Fibroblast of lung (primary cell): ENCODE results near the gene MOXD1. TPM values are rescaled to one million over a fixed set of nuclear protein-coding genes. Genes with fewer than 3 reads are reported as not detected.

ENCODE experiments used
- DNase-seq, 2 donors: peaks; one replicate each; pipeline versions ENCODE4 v3.0.0 to v3.0.0-alpha.2; 2010; ENCODE audit warnings: low read depth in 2 of 2
- H2AFZ ChIP-seq: 2 replicates; pipeline ENCODE4 v1.5.1; 2012; ENCODE audit warnings: low read length, control low read depth, inconsistent platforms
- H3K27ac ChIP-seq: 2 replicates; pipeline ENCODE4 v1.5.1; 2011; ENCODE audit warnings: low read length, control low read depth; ENCODE audit not compliant: insufficient read depth
- H3K27me3 ChIP-seq: 2 replicates; pipeline ENCODE4 v1.5.1; 2011; ENCODE audit warnings: mild to moderate bottlenecking, low read length; ENCODE audit not compliant: control insufficient read depth, insufficient read depth
- H3K36me3 ChIP-seq: 2 replicates; pipeline ENCODE4 v1.5.1; 2011; ENCODE audit warnings: low read length; ENCODE audit not compliant: control insufficient read depth, insufficient read depth
- H3K4me1 ChIP-seq: 2 replicates; pipeline ENCODE4 v1.5.1; 2011; ENCODE audit warnings: low read length; ENCODE audit not compliant: control insufficient read depth, insufficient read depth; ENCODE audit errors: extremely low read depth
- H3K4me2 ChIP-seq: 2 replicates; pipeline ENCODE4 v1.5.1; 2011; ENCODE audit warnings: low read length, control low read depth; ENCODE audit not compliant: insufficient read depth; ENCODE audit errors: extremely low read depth
- H3K4me3 ChIP-seq, 4 experiments: fragments of 200-600 bp in 1 of 4; sonication (generic) in 1 of 4; replicated peaks in 1 of 4; 2 replicates each; pipeline ENCODE4 v1.5.1; 2011 to 2016; ENCODE audit warnings: low read length in 4 of 4, low read depth in 3 of 4, mild to moderate bottlenecking in 3 of 4, control low read depth in 2 of 4, inconsistent platforms in 1 of 4, mixed read lengths in 1 of 4; ENCODE audit not compliant: insufficient read depth in 1 of 4; ENCODE audit errors: control extremely low read depth in 1 of 4
- H3K79me2 ChIP-seq: 2 replicates; pipeline ENCODE4 v1.5.1; 2012; ENCODE audit warnings: mild to moderate bottlenecking, low read length, inconsistent platforms; ENCODE audit not compliant: control insufficient read depth, insufficient read depth
- H3K9ac ChIP-seq: 2 replicates; pipeline ENCODE4 v1.5.1; 2011; ENCODE audit warnings: mild to moderate bottlenecking, low read length, control low read depth; ENCODE audit not compliant: insufficient read depth
- H3K9me3 ChIP-seq: 2 replicates; pipeline ENCODE4 v1.5.1; 2012; ENCODE audit warnings: low read depth, low read length; ENCODE audit not compliant: control insufficient read depth, insufficient read depth
- H4K20me1 ChIP-seq: 2 replicates; pipeline ENCODE4 v1.5.1; 2011; ENCODE audit warnings: low read length; ENCODE audit not compliant: control insufficient read depth, insufficient read depth; ENCODE audit errors: extremely low read depth
- EZH2 ChIP-seq: IDR thresholded peaks from 2 replicates; pipeline ENCODE4 v1.5.1; 2012; ENCODE audit warnings: low read length, control low read depth, mild to moderate bottlenecking; ENCODE audit errors: missing control alignments
- polyA plus RNA-seq, 2 donors: library from polyadenylated mRNA; depleted of rRNA in 1 of 2; stranded (reverse) in 1 of 2; unstranded in 1 of 2; fragments of >200 nt; gene quantifications; 2 replicates each; pipeline ENCODE4 v1.2.1, GENCODE V29; 2011 to 2012; ENCODE audit warnings: missing spikeins in 1 of 2
- total RNA-seq: library from RNA; depleted of rRNA; stranded (reverse); fragments of >200 nt; gene quantifications from 2 replicates; pipeline ENCODE4 v1.2.1, GENCODE V29; 2014
- TF ChIP-seq, protein P1 (sequence below), 2 donors: IDR thresholded peaks in 1 of 2; conservative IDR thresholded peaks in 1 of 2; 1 replicate in 1 of 2; 2 replicates in 1 of 2; pipeline ENCODE4 v1.5.1; 2011 to 2012; ENCODE audit warnings: low read length in 2 of 2, control low read depth in 1 of 2, inconsistent platforms in 1 of 2, low read depth in 1 of 2, mild to moderate bottlenecking in 1 of 2

MOXD1 gene
- total and polyA plus RNA-seq, 2 donors (not counting 1 experiment from before 2014, with no cell fraction given), result 89.8 to 100 TPM

DNA sequence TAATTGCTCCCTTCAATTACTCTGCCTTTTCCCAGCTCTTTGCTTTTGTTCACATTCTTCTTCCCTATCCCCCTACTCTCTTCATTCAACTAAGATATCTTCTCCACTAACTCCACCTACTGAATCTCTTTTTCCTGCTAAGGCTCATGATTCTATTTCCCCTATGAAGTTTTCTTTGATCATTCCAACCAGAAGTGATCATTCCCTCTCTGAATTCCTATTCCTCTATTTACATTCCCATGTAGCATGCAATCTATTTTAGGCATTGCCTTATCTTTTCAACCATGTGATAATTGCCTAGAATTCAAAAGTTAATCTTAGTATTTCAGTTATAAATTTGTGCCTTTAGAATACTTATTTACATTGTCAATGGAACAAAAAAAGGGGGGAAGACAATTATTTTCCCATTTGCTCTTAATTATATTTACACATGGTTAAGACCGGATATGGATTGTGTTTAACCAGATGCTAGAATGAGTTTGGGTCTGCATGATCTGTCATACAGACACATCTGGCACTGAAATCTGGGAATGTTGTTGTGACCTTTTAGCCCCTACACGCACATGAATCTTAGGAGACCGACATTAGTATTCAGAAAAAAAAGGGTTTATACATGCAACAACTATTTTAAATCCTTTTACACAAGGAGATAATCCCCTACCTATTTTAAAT lies 20.8 kb downstream of the MOXD1 start:
- no peaks in the 10 kb centered on the region for H4K20me1 ChIP-seq
- H3K27me3 ChIP-seq, result no peaks in the 10 kb centered on the region
- H3K4me1 ChIP-seq, result no peaks in the 10 kb centered on the region
- H3K79me2 ChIP-seq, result no peaks in the 10 kb centered on the region
- H3K9me3 ChIP-seq, result no peaks in the 10 kb centered on the region
- no peak overlapping the region for H3K9ac ChIP-seq
- TF ChIP-seq, protein P1, sequence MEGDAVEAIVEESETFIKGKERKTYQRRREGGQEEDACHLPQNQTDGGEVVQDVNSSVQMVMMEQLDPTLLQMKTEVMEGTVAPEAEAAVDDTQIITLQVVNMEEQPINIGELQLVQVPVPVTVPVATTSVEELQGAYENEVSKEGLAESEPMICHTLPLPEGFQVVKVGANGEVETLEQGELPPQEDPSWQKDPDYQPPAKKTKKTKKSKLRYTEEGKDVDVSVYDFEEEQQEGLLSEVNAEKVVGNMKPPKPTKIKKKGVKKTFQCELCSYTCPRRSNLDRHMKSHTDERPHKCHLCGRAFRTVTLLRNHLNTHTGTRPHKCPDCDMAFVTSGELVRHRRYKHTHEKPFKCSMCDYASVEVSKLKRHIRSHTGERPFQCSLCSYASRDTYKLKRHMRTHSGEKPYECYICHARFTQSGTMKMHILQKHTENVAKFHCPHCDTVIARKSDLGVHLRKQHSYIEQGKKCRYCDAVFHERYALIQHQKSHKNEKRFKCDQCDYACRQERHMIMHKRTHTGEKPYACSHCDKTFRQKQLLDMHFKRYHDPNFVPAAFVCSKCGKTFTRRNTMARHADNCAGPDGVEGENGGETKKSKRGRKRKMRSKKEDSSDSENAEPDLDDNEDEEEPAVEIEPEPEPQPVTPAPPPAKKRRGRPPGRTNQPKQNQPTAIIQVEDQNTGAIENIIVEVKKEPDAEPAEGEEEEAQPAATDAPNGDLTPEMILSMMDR (conservative IDR thresholded peaks at IDR 0.05 in 1 of 2, IDR thresholded peaks at IDR 0.05 in 1 of 2; ENCODE audit: low read depth in 1 of 2, low read length in 2 of 2), result no peak
- no peak for TF ChIP-seq EZH2
- H2AFZ ChIP-seq, result no peak overlapping the region
- no peak for DNase-seq
- H3K4me3 ChIP-seq, result no peak overlapping the region
- no peak overlapping the region for H3K4me2 ChIP-seq
- H3K27ac ChIP-seq, result no peak overlapping the region
- H3K36me3 ChIP-seq, result no peaks in the 10 kb centered on the region

DNA sequence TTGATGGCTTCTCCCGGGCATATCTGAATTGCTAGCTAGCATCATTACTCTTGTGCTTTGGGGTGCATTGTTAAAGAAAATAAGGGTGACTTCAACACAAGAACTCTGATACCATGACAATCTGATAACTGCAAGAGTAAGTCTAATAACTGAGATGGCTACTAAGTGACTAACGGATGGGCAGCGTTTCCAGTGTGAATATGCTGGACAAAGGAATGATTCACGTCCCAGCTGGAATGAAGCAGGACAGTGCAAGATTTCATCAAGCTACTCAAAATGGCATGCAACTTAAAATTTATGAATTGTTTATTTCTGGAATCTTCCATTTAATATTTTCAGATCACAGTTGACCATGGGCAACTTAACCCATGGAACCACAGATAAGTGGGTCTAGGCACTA lies 31.7 kb downstream of the MOXD1 start:
- H3K27ac ChIP-seq, result no peak overlapping the region
- no peak overlapping the region for H3K4me2 ChIP-seq
- H2AFZ ChIP-seq, result no peak overlapping the region
- no peaks in the 10 kb centered on the region for H3K27me3 ChIP-seq
- DNase-seq, result peak; percentile 46 to 92
- H3K9me3 ChIP-seq, result no peaks in the 10 kb centered on the region
- no peak overlapping the region for H3K4me3 ChIP-seq
- H3K79me2 ChIP-seq, result no peaks in the 10 kb centered on the region
- H3K9ac ChIP-seq, result no peak overlapping the region
- no peaks in the 10 kb centered on the region for H4K20me1 ChIP-seq
- H3K36me3 ChIP-seq, result no peaks in the 10 kb centered on the region
- TF ChIP-seq, protein P1 (conservative IDR thresholded peaks at IDR 0.05 in 1 of 2, IDR thresholded peaks at IDR 0.05 in 1 of 2; ENCODE audit: low read depth in 1 of 2, low read length in 2 of 2), result no peak
- TF ChIP-seq EZH2, result no peak
- no peaks in the 10 kb centered on the region for H3K4me1 ChIP-seq

DNA sequence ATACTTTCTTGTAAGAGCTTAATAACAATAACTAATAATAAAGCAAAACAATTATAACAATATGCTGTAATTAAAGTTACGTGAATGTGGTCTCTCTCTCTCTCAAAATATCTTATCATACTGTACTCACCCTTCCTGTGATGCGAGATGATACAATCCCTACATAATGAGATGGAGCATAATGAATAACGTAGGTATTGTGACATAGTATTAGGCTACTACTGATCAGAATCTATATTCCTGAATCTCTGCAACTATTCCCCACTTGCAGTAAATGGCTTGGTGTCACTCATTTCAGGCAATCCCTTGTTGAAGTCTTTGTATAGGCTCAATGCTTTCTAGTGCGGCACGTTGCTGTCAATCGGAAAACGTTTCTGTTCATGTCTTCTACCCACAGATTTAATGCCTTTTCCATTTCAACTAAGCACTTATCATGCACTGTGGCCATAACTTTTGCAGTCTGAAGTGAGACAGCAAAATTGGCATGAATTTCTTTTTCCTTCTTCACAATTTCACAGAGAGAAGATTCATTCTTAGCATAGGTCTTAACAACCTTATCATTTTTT lies 32.3 kb downstream of the MOXD1 start:
- H3K36me3 ChIP-seq, result no peaks in the 10 kb centered on the region
- H3K79me2 ChIP-seq, result no peaks in the 10 kb centered on the region
- no peaks in the 10 kb centered on the region for H3K9me3 ChIP-seq
- no peaks in the 10 kb centered on the region for H3K4me1 ChIP-seq
- no peak overlapping the region for H3K4me3 ChIP-seq
- H3K4me2 ChIP-seq, result no peak overlapping the region
- no peaks in the 10 kb centered on the region for H3K27me3 ChIP-seq
- no peak for TF ChIP-seq EZH2
- TF ChIP-seq, protein P1 (conservative IDR thresholded peaks at IDR 0.05 in 1 of 2, IDR thresholded peaks at IDR 0.05 in 1 of 2; ENCODE audit: low read depth in 1 of 2, low read length in 2 of 2), result no peak
- no peak overlapping the region for H3K9ac ChIP-seq
- H3K27ac ChIP-seq, result no peak overlapping the region
- no peak overlapping the region for H2AFZ ChIP-seq
- no peak for DNase-seq
- H4K20me1 ChIP-seq, result no peaks in the 10 kb centered on the region
